HEK293T (cell line): Measurements from ENCODE around the gene SMARCD2.

Experiments used
- BHLHE40 ChIP-seq: fragments of 450-650 bp; IDR thresholded peaks from 2 replicates; pipeline ENCODE4 v1.6.1; 2016; ENCODE audit warnings: mild to moderate bottlenecking, moderate library complexity, borderline replicate concordance
- ELF4 ChIP-seq: fragments of 450-650 bp; IDR thresholded peaks from 2 replicates; pipeline ENCODE4 v1.6.1; 2017; ENCODE audit warnings: antibody characterized with exemption
- FOXA1 ChIP-seq: fragments of 450-650 bp; IDR thresholded peaks from 2 replicates; pipeline ENCODE4 v1.6.1; 2016; ENCODE audit warnings: mild to moderate bottlenecking
- FOXK2 ChIP-seq: fragments of 450-650 bp; IDR thresholded peaks from 2 replicates; pipeline ENCODE4 v1.6.1; 2016; ENCODE audit warnings: mild to moderate bottlenecking
- FOXM1 ChIP-seq: fragments of 450-650 bp; IDR thresholded peaks from 2 replicates; pipeline ENCODE4 v1.6.1; 2017; ENCODE audit warnings: mild to moderate bottlenecking, borderline replicate concordance
- HDGF ChIP-seq: fragments of 450-650 bp; IDR thresholded peaks from 2 replicates; pipeline ENCODE4 v1.6.1; 2017; ENCODE audit warnings: antibody characterized with exemption, borderline replicate concordance
- NFRKB ChIP-seq: fragments of 450-650 bp; IDR thresholded peaks from 2 replicates; pipeline ENCODE4 v1.6.1; 2016; ENCODE audit warnings: mild to moderate bottlenecking, moderate library complexity
- PKNOX1 ChIP-seq: fragments of 450-650 bp; IDR thresholded peaks from 2 replicates; pipeline ENCODE4 v1.6.1; 2016
- SP1 ChIP-seq: fragments of 450-650 bp; IDR thresholded peaks from 2 replicates; pipeline ENCODE4 v1.6.1; 2017
- TARDBP ChIP-seq: fragments of 450-650 bp; IDR thresholded peaks from 2 replicates; pipeline ENCODE4 v1.6.1; 2016
- ZNF384 ChIP-seq: fragments of 450-650 bp; IDR thresholded peaks from 2 replicates; pipeline ENCODE4 v1.6.1; 2016

GRCh38 chr17:63824362-63824761, 18.1 kb downstream of the SMARCD2 start:
- TF ChIP-seq FOXM1 = no peak
- no peak for TF ChIP-seq HDGF
- no peak for TF ChIP-seq BHLHE40
- no peak for TF ChIP-seq ELF4
- TF ChIP-seq ZNF384 = no peak
- TF ChIP-seq NFRKB = no peak
- TF ChIP-seq FOXA1 = no peak
- TF ChIP-seq TARDBP = no peak
- TF ChIP-seq PKNOX1 = no peak
- no peak for TF ChIP-seq SP1
- TF ChIP-seq FOXK2 = no peak
